CD1c-positive myeloid dendritic cell (primary cell): Measurements from ENCODE around the gene IRX1.

ENCODE experiments used
- DNase-seq: peaks from one replicate; pipeline ENCODE4 v3.0.0-alpha.2; 2016; ENCODE audit errors: extremely low spot score

The IRX1 gene

GRCh38 chr5:3600106-3601060 is 4.8 kb downstream of the IRX1 start:
- DNase-seq: no peak

- DNase-seq: no peak
Measured at GRCh38 chr5:3601061-3601710, 5.6 kb downstream of the IRX1 start.

GRCh38 chr5:3601911-3602782 is 6.5 kb downstream of the IRX1 start:
- no peak for DNase-seq

- DNase-seq: no peak
Measured at GRCh38 chr5:3602785-3603502, 7.3 kb downstream of the IRX1 start.

- no peak for DNase-seq
Measured at GRCh38 chr5:3604501-3604900, 8.9 kb downstream of the IRX1 start.

GRCh38 chr5:3605298-3606010 is 9.8 kb downstream of the IRX1 start:
- no peak for DNase-seq

- DNase-seq: no peak
Measured at GRCh38 chr5:3606121-3606831, 10.6 kb downstream of the IRX1 start.

GRCh38 chr5:3607541-3608181 is 12.0 kb downstream of the IRX1 start:
- DNase-seq: no peak

GRCh38 chr5:3609120-3609681 is 13.6 kb downstream of the IRX1 start:
- no peak for DNase-seq

- no peak for DNase-seq
Measured at GRCh38 chr5:3612591-3613042, 17.0 kb downstream of the IRX1 start.

- no peak for DNase-seq
Measured at GRCh38 chr5:3613726-3614125, 18.1 kb downstream of the IRX1 start.

GRCh38 chr5:3615217-3615616 is 19.6 kb downstream of the IRX1 start:
- no peak for DNase-seq

GRCh38 chr5:3615829-3616228 is 20.2 kb downstream of the IRX1 start:
- no peak for DNase-seq

- no peak for DNase-seq
Measured at GRCh38 chr5:3619579-3619978, 23.9 kb downstream of the IRX1 start.

GRCh38 chr5:3622961-3623360 is 27.3 kb downstream of the IRX1 start:
- no peak for DNase-seq

GRCh38 chr5:3625626-3626025 is 30.0 kb downstream of the IRX1 start:
- no peak for DNase-seq

- DNase-seq: no peak
Measured at GRCh38 chr5:3634061-3634460, 38.4 kb downstream of the IRX1 start.

GRCh38 chr5:3639175-3639574 is 43.5 kb downstream of the IRX1 start:
- no peak for DNase-seq

- DNase-seq: no peak
Measured at GRCh38 chr5:3642231-3642630, 46.6 kb downstream of the IRX1 start.
